Upper lobe of left lung (tissue), 6 donors: ENCODE results near the gene SPATA18. TPM values are rescaled to one million over a fixed set of nuclear protein-coding genes. Genes with fewer than 3 reads are reported as not detected.

Experiments
- ATAC-seq, 2 donors: fragments of 200-7000 bp; cut with Tn5 transposase; one replicate each; pipeline ENCODE4 v1.9.1; 2022; ENCODE audit warnings: mild to moderate bottlenecking in 2 of 2, moderate library complexity in 2 of 2; ENCODE audit not compliant: low FRiP score in 2 of 2
- DNase-seq, 2 donors: peaks; one replicate each; pipeline ENCODE4 v3.0.0-alpha.2; 2019 to 2020
- H3K27ac ChIP-seq, 4 donors: fragments of 200-600 bp; sonication (generic); one replicate each; pipeline ENCODE4 v1.5.1; 2016 to 2019
- H3K27me3 ChIP-seq, 4 donors: fragments of 200-600 bp; sonication (generic); one replicate each; pipeline ENCODE4 v1.5.1; 2017 to 2019
- H3K36me3 ChIP-seq, 4 donors: fragments of 200-600 bp; sonication (generic); one replicate each; pipeline ENCODE4 v1.5.1; 2016 to 2019
- H3K4me1 ChIP-seq, 4 donors: fragments of 200-600 bp; sonication (generic); one replicate each; pipeline ENCODE4 v1.5.1; 2018 to 2019
- H3K4me3 ChIP-seq, 4 donors: fragments of 200-600 bp; sonication (generic); one replicate each; pipeline ENCODE4 v1.5.1; 2017 to 2019; ENCODE audit warnings: mild to moderate bottlenecking in 2 of 4, moderate library complexity in 1 of 4
- H3K9me3 ChIP-seq, 4 donors: fragments of 200-600 bp; sonication (generic); one replicate each; pipeline ENCODE4 v1.5.1; 2018 to 2019
- CTCF ChIP-seq, 6 experiments: fragments of 450-650 bp in 4 of 6; fragments of 200-600 bp in 2 of 6; sonication (generic) in 2 of 6; IDR thresholded peaks; one replicate each; pipeline ENCODE4 v1.5.1; 2016 to 2019; ENCODE audit warnings: antibody characterized with exemption in 6 of 6
- EP300 ChIP-seq, 4 donors: sonication (generic); formaldehyde crosslinking; IDR thresholded peaks; one replicate each; pipeline ENCODE4 v1.5.1; 2017; ENCODE audit warnings: antibody characterized with exemption in 4 of 4, control low read depth in 2 of 4
- POLR2A ChIP-seq, 4 donors: fragments of 450-650 bp; IDR thresholded peaks; one replicate each; pipeline ENCODE4 v1.5.1; 2016 to 2017; ENCODE audit warnings: antibody characterized with exemption in 4 of 4, mild to moderate bottlenecking in 2 of 4
- POLR2AphosphoS5 ChIP-seq, 2 donors: sonication (generic); formaldehyde crosslinking; IDR thresholded peaks; one replicate each; pipeline ENCODE4 v1.5.1; 2017; ENCODE audit warnings: antibody characterized with exemption in 2 of 2
- WGBS, 2 donors: methylation state at CpG; one replicate each; pipeline ENCODE4 v1.1.5; 2017 to 2018; 5-methylcytosine and 5-hydroxymethylcytosine counted together
- total RNA-seq, 6 donors: library from RNA; depleted of rRNA in 4 of 6; stranded (reverse); fragments of >200 nt in 4 of 6; gene quantifications; one replicate each; pipeline versions ENCODE4 v1.1.0 to v1.2.1, GENCODE V29; 2016 to 2021
- donor health status: DM: no; HTN: no; CAD: no; lungs with moderate emphysema.
- donor health status: DM: no; HTN: yes; CAD: no; lungs with severe emphysema.

Gene SPATA18
- total RNA-seq, 6 donors from 2014 or later = 8.1 to 55.2 (median 15.1) TPM

- H3K27ac ChIP-seq = no peak overlapping the region
- H3K4me3 ChIP-seq = no peak overlapping the region
- WGBS, 2 donors = 68 to 74% methylated on average over 2 of the region's 2 CpGs
- ATAC-seq (no peak), DNase-seq (no peak)
- H3K36me3 ChIP-seq = no peaks in the 10 kb centered on the region
- H3K4me1 ChIP-seq = no peaks in the 10 kb centered on the region
- H3K27me3 ChIP-seq = no peaks in the 10 kb centered on the region
- no peaks in the 10 kb centered on the region for H3K9me3 ChIP-seq
- TF ChIP-seq POLR2A (IDR thresholded peaks at IDR 0.05) (no peak), EP300 (IDR thresholded peaks at IDR 0.05) (no peak)
Measured at GRCh38 chr4:52142816-52143215, 91.7 kb downstream of the SPATA18 start.

DNA sequence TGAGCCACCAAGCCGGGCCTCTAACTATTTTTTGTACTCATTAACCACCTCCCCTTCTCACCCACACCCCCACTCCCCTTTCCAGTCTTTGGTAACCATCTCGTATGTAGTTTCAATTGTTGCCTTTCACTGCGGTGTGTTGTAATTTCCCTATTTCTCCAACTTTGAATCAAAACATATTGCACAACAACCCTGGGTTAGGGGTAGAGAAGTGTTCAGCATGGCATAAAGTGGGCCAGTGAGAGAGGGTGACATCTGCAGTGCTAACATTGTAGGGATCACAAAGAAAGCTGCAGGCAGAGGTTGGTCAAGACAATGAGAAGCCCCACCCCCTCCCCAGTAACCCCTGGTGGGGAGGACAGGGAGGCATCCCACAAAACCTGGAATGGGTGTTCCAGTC is 92.7 kb downstream of the SPATA18 start:
- TF ChIP-seq POLR2A (IDR thresholded peaks at IDR 0.05) (no peak), EP300 (IDR thresholded peaks at IDR 0.05) (no peak), POLR2AphosphoS5 (IDR thresholded peaks at IDR 0.05) (no peak), CTCF (IDR thresholded peaks at IDR 0.05) (no peak)
- H3K4me3 ChIP-seq = no peak overlapping the region
- H3K9me3 ChIP-seq = no peaks in the 10 kb centered on the region
- H3K27me3 ChIP-seq = no peaks in the 10 kb centered on the region
- H3K4me1 ChIP-seq = no peaks in the 10 kb centered on the region
- ATAC-seq (no peak), DNase-seq (no peak)
- no peaks in the 10 kb centered on the region for H3K36me3 ChIP-seq
- WGBS, 2 donors = 57 to 67% methylated on average over 3 of the region's 3 CpGs
- H3K27ac ChIP-seq = no peak overlapping the region

- no peak for DNase-seq
- TF ChIP-seq CTCF (IDR thresholded peaks at IDR 0.05) = no peak
- no peak for TF ChIP-seq EP300 (IDR thresholded peaks at IDR 0.05)
- no peak for TF ChIP-seq POLR2A (IDR thresholded peaks at IDR 0.05)
- no peak for TF ChIP-seq POLR2AphosphoS5 (IDR thresholded peaks at IDR 0.05)
- ATAC-seq = no peak
- 86 to 87% methylated on average over 7 of the region's 7 CpGs for WGBS, 2 donors
- H3K4me1 ChIP-seq = no peaks in the 10 kb centered on the region
- no peak overlapping the region for H3K27ac ChIP-seq
- H3K27me3 ChIP-seq = no peaks in the 10 kb centered on the region
- no peaks in the 10 kb centered on the region for H3K9me3 ChIP-seq
- no peaks in the 10 kb centered on the region for H3K36me3 ChIP-seq
- H3K4me3 ChIP-seq = no peak overlapping the region
Measured at GRCh38 chr4:52144372-52144771, 93.3 kb downstream of the SPATA18 start.

Other genes with a start within 250 kb of the SPATA18 start
- 10 to 100 TPM; 18.8 to 47.6 (median 31.2) TPM for gene DCUN1D4, start 208.2 kb upstream of the SPATA18 start, total RNA-seq
- under 1 TPM in 4 of 6 donors, not detected in 2; 0.06 to 0.79 (median 0.29) TPM for gene LRRC66, start 30.9 kb upstream of the SPATA18 start, total RNA-seq
- 10 to 100 TPM in 4 of 6 donors, 1 to 10 TPM in 2; 6.2 to 30.3 (median 15.4) TPM for gene SGCB, start 13.0 kb upstream of the SPATA18 start, total RNA-seq